ENCODE data around the gene SPG7.

GRCh38 chr16:89540557-89540956, 32.4 kb downstream of the SPG7 start:
- TF ChIP-seq CTCF (IDR thresholded peaks at IDR 0.05) (no peak), POLR2A (IDR thresholded peaks at IDR 0.05) (no peak)
